Fibroblast of gingiva (primary cell): ENCODE data around the gene TMEM270.
"Not testable (repeated sequence)": the region's sequence is repeated elsewhere in the genome, so short reads cannot be mapped to it uniquely, and the experiment has no call there.

Source experiments
- DNase-seq: peaks from one replicate; pipeline ENCODE4 v3.0.0-alpha.2; 2011; ENCODE audit warnings: low read depth

Gene TMEM270

DNA sequence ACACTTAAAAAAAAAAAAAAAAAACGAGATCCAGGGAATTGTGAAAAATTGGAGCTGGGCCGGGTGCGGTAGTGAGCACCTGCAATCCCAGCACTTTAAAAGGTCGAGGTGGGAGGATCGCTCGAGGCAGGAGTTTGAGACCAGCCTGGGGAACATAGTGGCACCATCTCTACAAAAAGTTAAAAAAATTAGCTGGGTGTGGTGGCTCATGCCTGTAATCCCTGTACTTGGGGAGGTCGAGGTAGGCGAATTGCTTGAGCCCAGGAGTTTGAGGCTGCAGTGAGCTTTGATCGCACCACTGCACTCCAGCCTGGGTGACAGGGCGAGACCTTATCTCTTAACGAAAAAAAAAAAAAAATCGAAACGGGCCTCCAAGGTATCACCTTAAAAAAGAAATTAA, 28.2 kb upstream of the TMEM270 start:
- DNase-seq: no peak

DNA sequence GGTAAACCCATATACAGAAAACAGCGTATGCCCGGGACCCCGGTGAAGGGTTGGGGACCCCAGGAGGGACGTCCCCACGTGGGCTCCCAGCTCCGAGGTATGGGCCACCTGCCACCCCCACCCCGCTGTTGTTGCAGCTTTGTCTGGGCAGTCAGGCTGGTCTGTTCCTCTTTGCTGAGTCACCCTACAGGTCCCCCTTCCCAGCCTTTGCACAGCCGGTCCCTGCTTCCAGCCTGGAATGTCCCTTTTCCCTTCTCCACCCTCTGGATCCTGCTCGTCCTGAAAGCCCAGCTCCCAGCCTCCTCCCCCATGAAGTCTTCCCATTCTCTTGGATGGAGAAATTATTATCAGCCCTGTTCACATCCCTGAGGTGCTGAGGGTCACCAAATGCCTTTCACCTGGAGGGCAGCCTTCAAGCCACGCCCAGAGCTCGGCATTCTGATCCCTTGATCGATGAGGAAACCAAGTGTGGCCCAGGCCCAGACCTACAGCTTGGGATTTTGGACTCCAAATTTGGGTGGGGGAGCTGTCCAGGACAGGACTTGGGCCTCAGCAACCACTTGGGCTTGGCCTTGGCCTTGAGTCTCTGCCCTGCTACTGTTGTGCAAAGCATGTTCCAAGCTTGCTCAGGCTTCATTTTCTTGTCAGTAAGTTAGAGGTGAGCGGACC, 27.6 kb upstream of the TMEM270 start:
- DNase-seq: no peak

DNA sequence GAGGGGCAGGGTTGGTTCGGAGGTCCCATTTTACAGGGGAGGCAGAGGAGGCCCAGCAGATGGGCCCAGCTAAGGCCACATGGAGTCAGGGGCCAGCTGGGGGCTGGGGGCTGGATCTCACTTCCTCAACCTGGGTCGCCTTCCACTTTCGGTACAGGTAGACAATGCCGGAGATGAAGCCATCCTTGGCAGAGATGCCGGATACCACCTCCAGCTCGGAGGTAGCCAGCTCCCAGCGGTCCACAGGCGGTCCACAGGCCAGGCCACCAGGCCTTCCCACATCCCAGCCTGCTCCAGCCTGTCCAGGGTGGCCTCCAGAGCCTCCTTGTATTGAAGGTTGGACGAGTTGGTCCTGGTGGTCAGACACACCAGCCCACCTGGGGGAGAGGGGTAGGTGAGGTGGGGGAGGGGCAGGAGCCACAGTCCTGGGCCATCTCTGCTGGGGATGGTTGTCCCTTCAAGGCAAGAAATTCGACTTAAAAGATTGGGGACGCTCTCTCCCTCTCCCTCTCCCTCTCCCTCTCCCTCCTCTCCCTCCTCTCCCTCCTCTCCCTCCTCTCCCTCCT, 26.2 kb upstream of the TMEM270 start:
- DNase-seq: no peak

DNA sequence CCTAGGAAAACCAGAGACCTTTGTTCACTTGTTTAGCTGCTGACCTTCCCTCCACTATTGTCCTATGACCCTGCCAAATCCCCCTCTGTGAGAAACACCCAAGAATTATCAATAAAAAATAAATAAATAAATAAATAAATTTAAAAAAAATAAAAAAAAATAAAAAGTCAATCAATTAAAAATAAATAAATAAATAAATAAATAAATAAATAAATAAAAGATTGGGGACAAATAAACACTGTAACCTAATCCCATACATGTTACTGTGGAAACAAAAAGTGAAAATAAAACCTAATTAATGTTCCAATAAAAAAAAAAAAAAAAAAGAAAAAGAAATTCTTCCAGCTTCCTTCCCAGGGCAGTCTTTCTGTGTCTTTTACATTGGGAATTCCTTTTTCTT, 23.8 kb upstream of the TMEM270 start:
- DNase-seq: not testable (repeated sequence)

DNA sequence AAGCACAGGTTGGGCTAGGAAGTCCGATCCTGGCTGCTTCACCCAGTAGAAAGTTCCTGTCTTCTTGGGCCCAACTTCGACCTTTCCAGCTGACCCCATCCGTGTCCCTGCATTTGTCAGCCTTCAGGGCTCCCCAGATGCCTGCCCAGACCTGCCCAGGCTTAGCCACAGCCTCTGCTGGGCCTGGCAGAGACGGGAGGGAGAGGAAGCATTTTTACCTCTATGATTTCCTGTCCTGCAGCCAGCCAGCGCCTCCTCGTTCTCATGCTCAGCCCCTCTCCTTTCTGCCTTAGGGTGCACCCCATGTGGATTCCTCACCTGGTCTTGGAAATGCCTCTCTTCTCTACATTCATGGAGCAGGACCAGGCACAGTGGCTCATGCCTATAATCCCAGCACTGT, 22.3 kb upstream of the TMEM270 start:
- DNase-seq: no peak

DNA sequence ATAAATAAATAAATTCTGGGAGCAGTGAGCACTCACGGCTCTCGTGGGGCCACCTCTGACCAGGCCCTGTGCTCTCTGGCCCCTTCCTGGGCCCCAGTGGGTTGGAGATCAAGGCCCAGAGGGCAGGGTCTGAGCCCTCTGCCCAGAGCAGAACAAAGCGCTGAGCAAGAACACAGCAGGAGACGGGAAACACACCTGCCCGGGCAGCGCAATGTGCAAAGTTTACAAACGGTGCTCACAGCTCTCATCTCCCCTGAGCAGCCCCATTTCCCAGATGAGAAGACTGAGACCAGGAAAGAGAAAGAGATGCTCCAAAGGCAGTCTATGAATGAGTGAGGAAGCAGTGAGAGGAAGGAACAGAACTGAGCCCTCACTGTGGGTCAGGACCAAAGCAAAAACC, 21.7 kb upstream of the TMEM270 start:
- DNase-seq: no peak

DNA sequence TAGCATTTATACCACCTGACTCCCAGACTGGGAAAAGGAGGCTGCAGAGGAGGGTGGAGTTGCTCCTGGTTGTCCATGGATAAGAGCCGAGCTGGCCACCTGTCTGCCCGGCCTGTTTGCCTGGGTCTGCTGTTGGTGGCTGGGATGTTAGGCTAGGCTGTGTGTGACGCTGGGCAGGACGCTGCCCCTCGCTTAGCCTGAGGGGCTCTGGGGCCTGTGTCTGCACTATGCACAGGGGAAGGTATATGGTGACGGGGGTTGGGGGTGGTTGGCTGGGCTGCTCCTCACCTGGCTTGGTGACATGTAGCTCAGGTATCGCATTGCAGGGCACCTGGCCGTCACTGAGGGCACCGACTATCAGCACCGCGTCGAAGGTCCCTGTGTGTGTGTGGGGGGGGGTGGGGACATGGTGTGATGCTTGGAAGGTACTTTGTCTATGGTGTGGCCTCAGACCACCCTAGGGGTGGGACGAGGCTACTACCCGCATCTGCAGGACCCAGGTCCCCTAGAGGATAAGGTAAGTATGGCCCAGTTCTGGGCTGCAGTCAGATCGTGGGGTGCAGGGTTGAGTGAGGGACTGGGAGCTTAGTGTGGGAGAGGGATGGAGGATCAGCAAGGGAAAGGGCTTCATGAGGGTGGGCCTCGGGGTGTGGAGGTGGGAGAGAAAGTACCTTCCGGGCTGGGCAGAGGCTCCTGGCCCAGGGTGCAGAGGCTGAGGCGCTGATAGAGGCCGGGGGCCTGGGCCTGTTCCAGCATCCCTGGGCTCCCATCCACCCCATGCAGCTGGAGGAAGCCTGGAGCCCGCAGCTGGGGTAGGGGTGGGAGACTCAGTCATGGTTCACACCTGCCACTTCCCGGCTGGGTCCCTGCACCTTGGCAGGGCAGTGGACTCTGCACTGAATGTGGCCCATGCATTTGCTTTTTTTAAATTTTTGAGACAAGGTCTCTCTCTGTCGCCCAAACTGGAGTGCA, 20.9 kb upstream of the TMEM270 start:
- no peak for DNase-seq

DNA sequence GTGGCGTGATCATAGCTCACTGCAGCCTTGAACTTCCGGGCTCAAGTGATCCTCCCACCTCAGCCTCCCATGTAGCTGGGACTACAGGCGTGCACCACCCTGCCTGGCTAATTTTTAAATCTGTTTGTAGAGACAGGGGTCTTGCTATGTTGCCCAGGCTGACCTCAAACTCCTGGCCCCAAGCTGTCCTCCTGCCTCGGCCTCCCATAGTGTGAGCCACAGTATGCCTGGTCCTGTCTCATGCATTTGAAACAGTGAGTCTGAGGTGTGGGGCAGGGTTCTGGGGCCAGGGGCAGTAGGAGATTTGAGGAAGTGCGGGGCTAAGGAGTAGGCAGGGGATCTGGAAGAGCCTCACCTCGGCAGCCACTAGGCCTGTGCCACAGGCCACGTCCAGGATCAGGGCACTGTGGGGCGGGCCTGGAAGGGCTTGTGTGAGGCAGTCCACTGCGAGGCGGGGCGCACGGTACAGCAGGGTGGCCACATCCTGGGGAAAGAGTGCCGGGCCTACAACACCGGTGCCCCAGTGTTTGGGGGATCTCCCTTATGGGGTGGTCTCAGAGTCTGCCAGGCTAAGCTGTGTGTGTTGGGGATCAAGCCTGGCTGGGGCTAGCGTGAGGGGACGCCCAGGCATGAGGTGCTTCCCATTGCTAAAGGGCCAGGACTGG, 20.1 kb upstream of the TMEM270 start:
- DNase-seq: no peak

DNA sequence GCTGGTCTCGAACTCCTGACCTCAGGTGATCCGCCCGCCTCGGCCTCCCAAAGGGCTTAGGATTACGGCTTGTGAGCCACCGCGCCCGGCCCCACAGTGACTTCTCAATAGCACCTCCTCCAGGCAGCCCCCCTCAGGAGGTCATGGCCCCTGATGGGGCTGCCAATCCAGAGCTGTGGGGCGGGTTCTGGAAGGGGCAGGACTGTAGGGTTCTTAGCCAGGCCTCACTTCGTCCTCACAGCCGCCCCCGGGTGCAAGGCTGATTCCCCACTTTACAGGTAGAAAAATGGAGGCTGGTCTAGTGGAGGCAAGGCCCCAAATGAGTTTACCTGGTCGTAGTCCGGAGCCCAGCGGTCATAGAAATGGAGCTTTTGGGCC, 19.3 kb upstream of the TMEM270 start:
- no peak for DNase-seq

DNA sequence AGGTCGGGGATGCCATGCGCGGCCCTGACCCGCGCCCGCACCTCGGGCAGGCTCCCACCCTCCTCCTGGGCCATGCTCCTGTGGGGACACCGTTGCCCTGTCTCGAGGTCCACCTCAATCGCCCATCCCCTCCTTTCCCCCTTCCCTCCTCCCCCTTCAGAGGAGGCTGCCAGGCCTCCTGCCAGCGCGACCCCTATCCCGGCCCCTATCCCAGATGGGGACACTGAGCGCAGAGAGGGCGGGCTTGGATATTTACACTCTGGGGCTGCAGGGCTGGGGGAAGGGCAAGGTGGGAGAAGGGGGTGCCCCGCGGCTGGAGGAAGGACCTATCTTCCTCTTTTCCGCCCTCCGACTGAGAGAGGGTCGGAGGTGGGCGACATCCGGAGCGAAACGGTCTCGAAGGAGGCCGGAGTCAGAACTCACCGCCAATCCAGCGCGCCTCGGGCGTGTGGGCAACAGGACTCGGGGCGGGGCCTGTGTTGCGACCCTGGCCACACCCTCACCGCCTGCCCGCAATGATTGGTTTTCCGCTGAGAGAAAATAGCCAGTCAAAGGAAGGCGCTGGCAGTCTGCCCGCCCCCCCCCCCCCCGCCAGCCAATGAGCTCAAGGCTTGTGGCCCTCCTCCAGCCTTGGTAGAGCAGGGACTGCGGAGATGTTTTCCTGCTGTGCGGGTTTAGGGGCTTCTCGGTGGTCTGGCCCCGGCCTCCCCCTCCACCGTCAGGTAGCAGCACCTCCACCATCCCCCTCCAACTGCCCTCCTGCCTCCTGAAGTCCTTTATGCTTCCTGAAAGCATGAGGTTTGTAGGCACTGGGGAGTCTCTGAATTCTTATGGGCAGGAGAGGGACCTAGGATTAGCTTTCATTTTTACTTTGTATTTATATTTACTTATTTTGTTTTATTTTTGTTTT, 18.6 kb upstream of the TMEM270 start, which contains the start of gene METTL27:
TSS of gene METTL27 (minus strand) at position 450 of the 910 bp plus-strand sequence. CDS start at position 74, 376 bp downstream.
- peak; percentile 92 for DNase-seq

DNA sequence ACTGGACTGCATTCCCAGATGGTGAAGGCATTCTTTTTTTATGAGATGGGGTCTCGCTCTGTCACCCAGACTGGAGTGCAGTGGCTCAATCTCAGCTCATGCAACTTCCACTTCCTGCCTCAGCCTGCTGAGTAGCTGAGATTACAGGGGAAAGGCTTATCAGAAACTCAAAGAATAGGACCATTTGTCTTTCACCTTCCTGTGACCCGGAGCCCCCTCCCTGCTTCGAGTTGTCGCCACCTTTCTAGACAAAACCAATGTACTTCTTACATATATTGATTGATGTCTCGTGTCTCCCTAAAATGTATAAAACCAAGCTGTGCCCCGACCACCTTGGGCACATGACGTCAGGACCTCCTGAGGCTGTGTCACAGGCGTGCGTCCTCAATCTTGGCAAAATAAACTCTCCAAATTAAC, 16.8 kb upstream of the TMEM270 start:
- no peak for DNase-seq

DNA sequence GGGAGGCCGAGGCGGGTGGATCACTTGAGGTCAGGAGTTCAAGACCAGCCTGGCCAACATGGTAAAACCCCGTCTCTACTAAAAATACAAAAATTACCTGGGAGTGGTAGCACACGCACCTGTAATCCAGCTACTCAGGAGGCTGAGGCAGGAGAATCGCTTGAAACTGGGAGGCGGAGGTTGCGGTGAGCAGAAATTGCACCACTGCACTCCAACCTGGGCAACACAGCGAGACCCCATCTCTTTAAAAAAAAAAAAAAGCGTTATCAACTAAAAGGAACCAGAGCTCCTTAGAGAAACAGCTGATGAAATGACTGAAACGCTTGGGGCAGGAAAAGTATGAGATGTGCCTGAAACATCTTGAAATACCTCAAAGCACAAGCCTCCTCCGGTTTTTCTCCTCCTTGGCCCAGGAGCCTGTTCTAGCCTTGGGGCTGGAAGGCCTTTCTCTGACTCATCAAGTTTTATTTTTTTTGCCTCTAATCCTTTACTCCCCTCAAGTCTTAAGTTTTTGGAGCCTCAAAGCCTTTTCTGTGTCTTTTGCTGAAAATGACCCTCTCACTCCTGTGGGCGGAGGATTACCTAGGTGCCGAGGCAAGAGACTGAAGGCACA, 16.0 kb upstream of the TMEM270 start:
- peak; percentile 51 for DNase-seq

DNA sequence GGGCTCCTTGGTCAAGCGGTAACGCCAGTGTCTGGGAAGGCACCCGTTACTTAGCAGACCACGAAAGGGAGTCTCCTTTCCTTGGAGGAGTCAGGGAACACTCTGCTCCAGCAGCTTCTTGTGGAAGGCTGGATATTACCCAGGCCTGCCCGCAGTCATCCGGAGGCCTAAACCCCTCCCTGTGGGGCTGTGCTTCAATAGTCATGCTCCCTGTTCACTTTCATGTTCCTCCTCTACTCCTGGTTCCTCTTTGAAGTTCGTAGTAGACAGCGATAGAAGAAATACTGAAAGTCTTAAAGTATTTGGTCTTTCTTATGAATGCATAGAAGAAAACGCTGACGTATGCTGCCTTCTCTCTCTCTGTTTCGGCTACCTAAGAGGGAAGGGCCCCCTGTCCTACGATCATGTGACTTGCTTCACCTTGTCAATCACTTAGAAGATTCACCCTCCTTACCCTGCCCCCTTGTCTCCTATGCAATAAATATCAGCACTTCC, 15.2 kb upstream of the TMEM270 start:
- not testable (repeated sequence) for DNase-seq

DNA sequence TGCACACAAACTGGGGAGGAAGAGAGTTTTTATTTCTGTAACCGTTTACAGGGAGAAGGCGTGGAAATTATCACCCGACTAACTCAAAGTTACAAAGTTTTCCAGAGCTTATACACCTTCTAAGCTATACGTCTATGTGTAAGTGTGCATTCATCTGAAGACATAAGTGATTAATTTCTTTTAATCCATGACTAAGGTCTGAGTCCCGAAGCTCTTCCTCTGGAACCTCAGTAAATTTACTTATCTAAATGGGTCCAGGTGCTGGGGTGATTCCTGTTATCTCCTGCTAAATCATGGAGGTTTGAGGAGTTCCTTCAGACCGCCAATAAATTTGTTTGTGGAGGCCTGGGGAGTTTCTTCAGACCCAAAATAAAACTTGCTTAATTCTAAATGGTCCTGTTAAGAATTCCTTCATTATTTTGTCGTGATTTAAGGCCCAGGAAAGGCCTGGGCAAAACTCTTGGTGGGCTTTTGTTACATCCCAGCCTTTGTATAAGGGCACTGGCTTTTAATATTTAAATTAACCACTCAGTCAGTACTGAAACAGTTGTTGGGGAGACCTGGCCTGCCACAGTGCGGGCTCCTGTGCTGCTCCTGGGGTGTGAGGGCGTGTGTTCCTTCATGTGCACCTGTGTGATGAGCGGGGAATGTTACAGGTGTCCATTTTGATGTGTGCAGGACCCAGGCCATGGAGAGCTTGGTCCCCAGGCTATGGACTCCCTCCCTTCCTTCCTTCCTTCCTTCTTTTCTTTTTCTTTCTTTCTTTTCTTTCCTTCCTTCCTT, 12.8 kb upstream of the TMEM270 start:
- DNase-seq: no peak

DNA sequence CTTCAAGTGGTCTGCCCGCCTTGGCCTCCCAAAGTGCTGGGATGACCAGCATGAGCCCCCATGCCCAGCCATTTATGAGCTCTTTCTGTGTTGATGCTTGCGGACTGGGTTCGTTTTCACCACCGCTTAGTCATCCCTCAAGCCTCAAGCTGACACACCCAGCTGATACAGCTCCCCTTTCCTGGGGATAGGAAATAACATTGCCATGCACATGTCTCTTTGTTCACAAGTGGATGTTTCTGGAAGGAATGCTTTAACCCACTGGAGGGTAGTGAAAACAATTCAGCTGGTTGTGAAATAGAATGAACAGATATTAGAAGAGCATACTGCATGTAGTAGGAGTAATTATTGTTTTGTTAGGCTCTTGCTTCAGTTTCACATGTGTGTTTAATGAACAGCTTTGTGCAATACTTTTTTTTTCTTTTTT, 10.2 kb upstream of the TMEM270 start:
- peak; percentile 99 for DNase-seq

DNA sequence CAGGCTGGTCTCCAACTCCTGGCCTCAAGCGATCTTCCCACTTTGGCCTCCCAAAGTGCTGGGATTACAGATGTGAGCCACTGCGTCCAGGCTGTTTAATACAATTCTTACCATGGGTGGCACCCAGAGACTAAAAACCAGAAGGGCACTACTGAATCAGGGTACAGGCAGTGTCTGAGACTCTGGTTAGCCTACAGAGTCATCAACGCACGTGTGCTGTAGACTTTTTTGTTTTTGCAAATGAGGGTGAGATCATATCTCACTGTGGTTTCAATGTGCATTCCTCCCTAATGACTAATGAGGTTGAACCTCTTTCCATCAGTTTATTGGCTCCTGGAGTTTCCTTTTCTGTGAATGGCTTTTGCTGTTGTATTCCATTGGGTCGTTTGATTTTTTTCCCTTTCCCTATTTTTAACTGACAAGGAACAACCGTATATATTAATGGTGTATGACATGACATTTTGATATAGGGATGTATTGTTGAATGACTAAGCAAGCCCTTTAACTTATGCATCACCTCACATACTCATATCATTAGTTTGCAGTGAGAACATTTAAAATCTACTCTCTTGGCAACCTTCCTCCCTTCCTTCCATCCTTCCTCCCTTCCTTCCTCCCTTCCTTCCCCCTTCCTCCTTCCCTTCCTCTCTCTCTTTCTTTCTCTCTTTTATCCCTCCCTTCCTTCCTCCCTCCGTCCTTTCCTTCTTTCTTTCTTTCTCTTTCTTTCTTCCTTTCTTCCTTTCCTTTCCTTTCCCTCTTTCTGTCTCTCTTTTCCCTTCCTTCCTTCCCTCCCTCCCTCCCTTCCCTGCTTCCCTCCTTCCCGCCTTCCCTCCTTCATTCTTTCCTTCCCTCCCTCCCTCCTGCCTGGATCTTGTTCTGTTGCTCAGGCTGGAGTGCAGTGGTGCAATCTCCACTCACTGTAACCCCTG, 9.3 kb upstream of the TMEM270 start:
- peak; percentile 91 for DNase-seq

DNA sequence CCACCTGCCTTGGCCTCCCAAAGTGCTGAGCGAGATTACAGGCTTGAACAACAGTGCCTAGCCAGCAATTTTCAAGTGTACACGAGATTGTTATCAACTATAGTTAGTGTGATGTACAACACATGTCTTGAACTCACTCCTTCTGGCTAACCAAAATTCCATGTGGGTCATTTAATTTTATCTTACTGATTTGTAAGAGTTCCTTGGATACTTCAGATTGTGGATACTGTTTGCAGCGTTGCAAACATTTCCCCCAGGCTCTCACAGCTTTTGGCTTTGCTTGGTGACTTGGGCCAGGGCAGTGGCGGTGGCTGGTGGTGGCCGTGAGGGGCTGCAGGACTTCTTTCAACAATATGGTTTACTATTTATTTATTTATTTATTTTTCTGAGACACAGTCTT, 8.5 kb upstream of the TMEM270 start:
- DNase-seq: no peak

DNA sequence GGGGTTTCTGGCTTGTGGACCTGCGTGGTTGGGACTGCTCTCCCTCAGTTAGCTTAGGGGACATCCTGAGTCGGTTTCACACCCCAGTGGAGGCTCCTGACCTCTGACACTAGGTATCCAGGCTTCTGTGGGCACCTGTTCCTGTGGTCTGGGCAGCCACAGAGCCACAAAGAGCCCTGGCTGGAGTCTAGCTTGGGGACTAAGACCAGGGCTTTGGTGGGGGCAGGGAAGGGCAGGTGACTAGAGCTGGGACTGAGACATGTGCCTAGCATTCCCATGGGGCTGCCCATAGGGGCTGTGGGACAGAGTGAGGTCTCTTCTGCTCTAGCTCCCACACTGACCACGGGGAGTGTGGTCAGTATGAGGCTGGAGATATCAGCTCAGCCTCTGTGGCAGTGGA, 4.0 kb upstream of the TMEM270 start:
- no peak for DNase-seq

DNA sequence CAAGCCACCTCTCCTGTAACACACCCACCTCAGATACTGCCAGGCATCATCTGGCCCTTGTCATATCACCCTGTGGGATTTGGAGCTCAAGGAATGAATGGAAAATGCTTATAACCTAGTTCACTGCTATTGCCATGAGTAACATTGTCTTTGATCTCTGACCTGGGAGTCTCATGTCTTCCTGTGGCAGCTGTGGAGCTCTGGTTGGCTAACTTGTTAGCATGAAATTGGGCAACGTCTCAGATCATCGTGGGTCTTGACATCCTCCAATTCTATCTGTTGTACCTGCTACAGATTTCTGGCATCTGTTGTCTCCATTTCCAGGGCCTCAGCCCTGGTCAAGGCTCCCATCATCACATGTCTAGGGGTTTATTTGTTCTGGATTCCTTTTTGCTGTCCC, 2.2 kb upstream of the TMEM270 start:
- DNase-seq: no peak
